HepG2 (cell line): ENCODE data around the gene LMBRD2. TPM values are rescaled to one million over a fixed set of nuclear protein-coding genes. Genes with fewer than 3 reads are reported as not detected.

Experiments used
- BRD4 ChIP-seq: sonication (generic); formaldehyde crosslinking; IDR thresholded peaks from 2 replicates; pipeline ENCODE4 v1.4.0; 2020; ENCODE audit warnings: missing genetic modification reagents
- FOSL1 ChIP-seq: sonication (generic); formaldehyde crosslinking; IDR thresholded peaks from 2 replicates; pipeline ENCODE4 v1.9.0; 2021; ENCODE audit warnings: missing genetic modification reagents, borderline replicate concordance
- HINFP ChIP-seq: sonication (generic); formaldehyde crosslinking; IDR thresholded peaks from 2 replicates; pipeline ENCODE4 v1.4.0; 2020; ENCODE audit warnings: low read depth, mild to moderate bottlenecking, missing genetic modification reagents
- MAFF ChIP-seq: IDR thresholded peaks from 2 replicates; pipeline ENCODE4 v1.6.1; 2011; ENCODE audit warnings: low read depth, low read length, improper control_type of control experiment
- NFAT5 ChIP-seq: sonication (generic); formaldehyde crosslinking; IDR thresholded peaks from 2 replicates; pipeline ENCODE4 v1.4.0; 2020; ENCODE audit warnings: missing genetic modification reagents
- NR2F2 ChIP-seq: IDR thresholded peaks from 2 replicates; pipeline ENCODE4 v1.6.1; 2012; ENCODE audit warnings: low read depth, inconsistent platforms, borderline replicate concordance
- PAWR ChIP-seq: sonication (generic); formaldehyde crosslinking; IDR thresholded peaks from 2 replicates; pipeline ENCODE4 v1.4.0; 2020; ENCODE audit warnings: missing genetic modification reagents, mild to moderate bottlenecking, borderline replicate concordance
- SIN3B ChIP-seq: fragments of 150-350 bp; IDR thresholded peaks from 2 replicates; pipeline ENCODE4 v1.6.1; 2014; ENCODE audit warnings: low read length
- TEF ChIP-seq: sonication (generic); formaldehyde crosslinking; IDR thresholded peaks from 2 replicates; pipeline ENCODE4 v1.5.0; 2020; ENCODE audit warnings: missing genetic modification reagents
- TSC22D2 ChIP-seq: sonication (generic); formaldehyde crosslinking; IDR thresholded peaks from 2 replicates; pipeline ENCODE4 v1.5.1; 2020; ENCODE audit warnings: missing genetic modification reagents, mild to moderate bottlenecking, borderline replicate concordance
- ZBTB1 ChIP-seq: sonication (generic); formaldehyde crosslinking; IDR thresholded peaks from 2 replicates; pipeline ENCODE4 v1.4.0; 2020; ENCODE audit warnings: missing genetic modification reagents, borderline replicate concordance
- ZFP91 ChIP-seq: sonication (generic); formaldehyde crosslinking; IDR thresholded peaks from 2 replicates; pipeline ENCODE4 v1.9.0; 2022; ENCODE audit warnings: missing genetic modification reagents, mild to moderate bottlenecking, borderline replicate concordance
- ZNF44 ChIP-seq: sonication (generic); formaldehyde crosslinking; IDR thresholded peaks from 2 replicates; pipeline ENCODE4 v1.5.1; 2020; ENCODE audit warnings: mild to moderate bottlenecking, missing genetic modification reagents
- ZNF580 ChIP-seq: IDR thresholded peaks from 2 replicates; pipeline ENCODE4 v1.6.1; 2016; ENCODE audit warnings: low read depth, borderline replicate concordance
- ZNF691 ChIP-seq: sonication (generic); formaldehyde crosslinking; IDR thresholded peaks from 2 replicates; pipeline ENCODE4 v1.4.0; 2020; ENCODE audit warnings: missing genetic modification reagents, low read depth, mild to moderate bottlenecking, borderline replicate concordance
- ZNF790 ChIP-seq: sonication (generic); formaldehyde crosslinking; IDR thresholded peaks from 2 replicates; pipeline ENCODE4 v1.8.0; 2022; ENCODE audit warnings: missing genetic modification reagents, mild to moderate bottlenecking, borderline replicate concordance
- ZNF816 ChIP-seq: sonication (generic); formaldehyde crosslinking; IDR thresholded peaks from 2 replicates; pipeline ENCODE4 v1.8.0; 2022; ENCODE audit warnings: missing genetic modification reagents, mild to moderate bottlenecking, borderline replicate concordance
- ZNF841 ChIP-seq: sonication (generic); formaldehyde crosslinking; IDR thresholded peaks from 2 replicates; pipeline ENCODE4 v1.8.1; 2023; ENCODE audit warnings: missing genetic modification reagents, borderline replicate concordance
- polyA plus RNA-seq, 8 experiments: library from polyadenylated mRNA; depleted of rRNA in 3 of 8; stranded (reverse) in 7 of 8; unstranded in 1 of 8; fragments of >200 nt; fragmentation: Illumina TruSeq in 4 of 8; extraction: Trizol in 4 of 8; gene quantifications; 2 replicates each; pipeline versions ENCODE4 v1.2.1 to v1.2.3, GENCODE V29; 2011 to 2016; ENCODE audit warnings: low read depth in 4 of 8, missing spikeins in 1 of 8, mixed read lengths in 1 of 8; ENCODE audit not compliant: insufficient read depth in 1 of 8
- total RNA-seq, 5 experiments: library from RNA; depleted of rRNA; stranded (reverse); fragments of >200 nt; fragmentation: Illumina TruSeq; extraction: Trizol; gene quantifications; 2 replicates each; pipeline ENCODE4 v1.2.3, GENCODE V29; 2016; ENCODE audit warnings: low read depth in 1 of 5

Gene LMBRD2
- total and polyA plus RNA-seq, 2 of the 13 experiments (the other 11 are each of a cell fraction or from before 2014, with no cell fraction given): 2.0 to 4.7 TPM

GRCh38 chr5:36180556-36181350, 29.1 kb upstream of the LMBRD2 start (continued):
- no peak for TF ChIP-seq MAFF
- TF ChIP-seq NFAT5 (CRISPR knock-in tag): no peak
- peak; percentile 69; the same call in 1 of the 2 replicates for TF ChIP-seq ZNF816
- no peak for TF ChIP-seq TEF
- TF ChIP-seq TSC22D2 (CRISPR knock-in tag): no peak
- TF ChIP-seq ZNF44 (CRISPR knock-in tag): no peak
- TF ChIP-seq ZNF841: no peak
- peak; percentile 85; the same call in 1 of the 2 replicates for TF ChIP-seq NR2F2
- TF ChIP-seq HINFP (CRISPR knock-in tag): no peak
- no peak for TF ChIP-seq FOSL1
- no peak for TF ChIP-seq ZNF691 (CRISPR knock-in tag)
- no peak for TF ChIP-seq ZBTB1 (CRISPR knock-in tag)
- no peak for TF ChIP-seq ZNF580 (CRISPR knock-in tag)
- no peak for TF ChIP-seq ZFP91 (CRISPR knock-in tag)
- TF ChIP-seq SIN3B: no peak
- no peak for TF ChIP-seq ZNF790 (CRISPR knock-in tag)
- TF ChIP-seq BRD4 (CRISPR knock-in tag): no peak
- TF ChIP-seq PAWR (CRISPR knock-in tag): no peak
